RWPE2 (cell line): ENCODE data around the gene DNAJC5.

Experiments
- ATAC-seq: fragments of 200-7000 bp; cut with Tn5 transposase; 3 replicates; pipeline ENCODE4 v1.9.1; 2021; ENCODE audit warnings: low read depth
- DNase-seq: peaks from one replicate; pipeline ENCODE4 v3.0.0-alpha.2; 2020; ENCODE audit warnings: low spot score
- H3K27ac ChIP-seq: fragments of 450-650 bp; 2 replicates; pipeline ENCODE4 v1.5.1; 2017; ENCODE audit warnings: mild to moderate bottlenecking; ENCODE audit not compliant: poor library complexity, severe bottlenecking
- H3K27me3 ChIP-seq: fragments of 250-450 bp; sonication (Bioruptor Pico); 2 replicates; pipeline ENCODE4 v1.5.1; 2021; ENCODE audit warnings: mild to moderate bottlenecking, moderate library complexity; ENCODE audit not compliant: insufficient read depth, poor library complexity, severe bottlenecking
- H3K36me3 ChIP-seq: fragments of 250-450 bp; sonication (Bioruptor Pico); 2 replicates; pipeline ENCODE4 v1.5.1; 2020; ENCODE audit warnings: low read depth, mild to moderate bottlenecking, moderate library complexity
- H3K4me1 ChIP-seq: fragments of 250-450 bp; sonication (Bioruptor Pico); 2 replicates; pipeline ENCODE4 v1.5.1; 2021; ENCODE audit warnings: mild to moderate bottlenecking, moderate library complexity; ENCODE audit not compliant: insufficient read depth, poor library complexity, severe bottlenecking
- H3K4me3 ChIP-seq: fragments of 250-450 bp; sonication (Bioruptor Pico); 2 replicates; pipeline ENCODE4 v1.5.1; 2021; ENCODE audit warnings: mild to moderate bottlenecking, moderate library complexity; ENCODE audit not compliant: severe bottlenecking
- H3K9me3 ChIP-seq: fragments of 250-450 bp; sonication (Bioruptor Pico); 2 replicates; pipeline ENCODE4 v1.5.1; 2021; ENCODE audit warnings: mild to moderate bottlenecking, moderate library complexity; ENCODE audit not compliant: severe bottlenecking
- CTCF ChIP-seq: fragments of 450-650 bp; IDR thresholded peaks from one replicate; pipeline ENCODE4 v1.5.1; 2017; ENCODE audit warnings: mild to moderate bottlenecking, moderate library complexity; ENCODE audit not compliant: poor library complexity, severe bottlenecking

The DNAJC5 gene

GRCh38 chr20:63886054-63886419 lies 8.9 kb upstream of the DNAJC5 start:
- ATAC-seq = no peak

GRCh38 chr20:63886921-63887320 lies 8.0 kb upstream of the DNAJC5 start:
- ATAC-seq = no peak
- DNase-seq = no peak
- Histone ChIP-seq H3K9me3 (no peaks in the 10 kb centered on the region), H3K27me3 (no peaks in the 10 kb centered on the region), H3K4me3 (no peak overlapping the region), H3K36me3 (peaks cover 92% of the 10 kb centered on the region), H3K4me1 (peaks cover 22% of the 10 kb centered on the region), H3K27ac (no peak overlapping the region)
- TF ChIP-seq CTCF = no peak

More at GRCh38 chr20:63886054-63886419, 8.9 kb upstream of the DNAJC5 start:
- H3K4me1 ChIP-seq = peaks cover 22% of the 10 kb centered on the region
- TF ChIP-seq CTCF = no peak
- no peaks in the 10 kb centered on the region for H3K27me3 ChIP-seq
- H3K27ac ChIP-seq = peak overlapping the region; percentile 4
- H3K4me3 ChIP-seq = no peak overlapping the region
- H3K9me3 ChIP-seq = no peaks in the 10 kb centered on the region
- H3K36me3 ChIP-seq = peaks cover 93% of the 10 kb centered on the region
- DNase-seq = peak; percentile 80

GRCh38 chr20:63889241-63890200 lies 5.4 kb upstream of the DNAJC5 start:
- H3K27me3 ChIP-seq = no peaks in the 10 kb centered on the region
- no peak overlapping the region for H3K4me3 ChIP-seq
- DNase-seq = no peak
- H3K4me1 ChIP-seq = peaks cover 26% of the 10 kb centered on the region
- TF ChIP-seq CTCF = no peak
- no peaks in the 10 kb centered on the region for H3K9me3 ChIP-seq
- peaks cover 66% of the 10 kb centered on the region for H3K36me3 ChIP-seq
- peak; percentile 9; the same call in 1 of the 3 replicates for ATAC-seq
- peak overlapping the region; percentile 29 for H3K27ac ChIP-seq

- TF ChIP-seq CTCF = no peak
- DNase-seq (no peak), ATAC-seq (no peak)
- no peak overlapping the region for H3K4me3 ChIP-seq
- no peaks in the 10 kb centered on the region for H3K9me3 ChIP-seq
- peak overlapping the region; percentile 29 for H3K27ac ChIP-seq
- H3K36me3 ChIP-seq = peaks cover 59% of the 10 kb centered on the region
- no peaks in the 10 kb centered on the region for H3K27me3 ChIP-seq
- H3K4me1 ChIP-seq = peaks cover 26% of the 10 kb centered on the region
Measured at GRCh38 chr20:63890201-63890576, 4.7 kb upstream of the DNAJC5 start.

- Histone ChIP-seq H3K4me1 (peaks cover 23% of the 10 kb centered on the region), H3K27me3 (no peaks in the 10 kb centered on the region), H3K9me3 (no peaks in the 10 kb centered on the region), H3K36me3 (peaks cover 55% of the 10 kb centered on the region), H3K27ac (peak overlapping the region; percentile 29), H3K4me3 (no peak overlapping the region)
- TF ChIP-seq CTCF = no peak
- DNase-seq (no peak), ATAC-seq (no peak)
Measured at GRCh38 chr20:63890616-63891015, 4.3 kb upstream of the DNAJC5 start.
